Measurements from ENCODE around the gene FERMT1.
"Not testable (repeated sequence)": the region's sequence is repeated elsewhere in the genome, so short reads cannot be mapped to it uniquely, and the experiment has no call there.

FERMT1 gene

DNA sequence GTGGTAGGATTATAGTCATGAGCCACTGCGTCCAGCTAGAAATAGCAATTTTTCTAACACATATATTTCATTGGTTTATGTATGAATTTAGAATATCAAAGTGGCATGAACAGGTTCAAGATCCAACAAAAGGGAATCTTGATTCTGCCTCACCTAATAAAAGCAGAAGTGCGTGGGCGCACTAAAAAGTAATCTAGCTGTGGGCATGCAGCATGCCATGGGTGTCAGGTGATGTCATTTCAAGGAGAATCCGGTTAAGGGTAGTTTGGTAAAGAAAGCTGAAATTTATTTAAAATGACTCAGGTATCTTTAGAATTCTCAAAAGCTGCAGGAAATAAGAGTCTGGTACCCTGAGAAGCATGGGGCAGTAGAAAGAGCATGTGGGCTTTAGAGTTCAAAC is 86.6 kb downstream of the FERMT1 start:
- DNase-seq, result no peak

GRCh38 chr20:6034134-6034969 is 88.5 kb downstream of the FERMT1 start:
- DNase-seq, result no peak

DNA sequence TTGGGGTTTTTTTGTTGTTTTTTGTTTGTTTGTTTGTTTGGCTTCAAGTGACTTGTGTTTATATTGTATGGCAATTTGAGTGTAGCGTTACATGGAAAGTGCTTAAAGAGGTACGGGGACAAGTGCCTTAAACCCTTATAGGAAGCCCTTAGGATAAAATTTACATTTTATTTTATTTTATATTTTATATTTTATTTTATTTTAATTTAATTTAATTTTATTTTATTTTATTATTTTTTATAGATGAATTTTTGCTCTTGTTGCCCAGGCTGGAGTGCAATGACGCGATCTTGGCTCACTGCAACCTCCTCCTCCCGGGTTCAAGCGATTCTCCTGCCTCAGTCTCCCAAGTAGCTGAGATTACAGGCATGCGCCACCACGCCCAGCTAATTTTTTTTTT is 89.9 kb downstream of the FERMT1 start:
- not testable (repeated sequence) for DNase-seq

- no peak for DNase-seq
These were observed 92.3 kb downstream of the FERMT1 start for GRCh38 chr20:6030453-6031080.

DNA sequence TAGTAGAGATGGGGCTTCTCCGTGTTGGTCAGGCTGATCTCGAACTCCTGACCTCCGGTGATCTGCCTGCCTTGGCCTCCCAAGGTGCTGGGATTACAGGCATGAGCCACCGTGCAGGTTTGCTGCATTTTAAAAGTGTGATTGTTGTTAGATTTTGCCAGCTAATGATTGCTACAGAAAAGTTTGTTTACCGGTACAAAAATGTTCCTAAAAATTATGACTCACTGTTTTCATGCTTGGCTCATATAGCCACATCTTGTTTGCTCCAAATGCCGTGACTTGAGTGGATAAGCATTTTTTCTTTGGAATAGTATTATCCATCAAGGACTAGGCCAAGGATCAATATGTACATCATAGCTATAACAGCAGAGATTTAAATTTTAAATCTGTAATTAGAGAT is 93.3 kb downstream of the FERMT1 start:
- DNase-seq, result no peak

GRCh38 chr20:6028818-6029217 is 94.0 kb downstream of the FERMT1 start:
- peak; percentile 43 for DNase-seq

- DNase-seq, result peak; percentile 27
These were observed 96.8 kb downstream of the FERMT1 start for GRCh38 chr20:6026051-6026450.
